Measurements from ENCODE around the gene NSUN7.
"Not testable (repeated sequence)": the region's sequence is repeated elsewhere in the genome, so short reads cannot be mapped to it uniquely, and the experiment has no call there.

Gene NSUN7, protein sequence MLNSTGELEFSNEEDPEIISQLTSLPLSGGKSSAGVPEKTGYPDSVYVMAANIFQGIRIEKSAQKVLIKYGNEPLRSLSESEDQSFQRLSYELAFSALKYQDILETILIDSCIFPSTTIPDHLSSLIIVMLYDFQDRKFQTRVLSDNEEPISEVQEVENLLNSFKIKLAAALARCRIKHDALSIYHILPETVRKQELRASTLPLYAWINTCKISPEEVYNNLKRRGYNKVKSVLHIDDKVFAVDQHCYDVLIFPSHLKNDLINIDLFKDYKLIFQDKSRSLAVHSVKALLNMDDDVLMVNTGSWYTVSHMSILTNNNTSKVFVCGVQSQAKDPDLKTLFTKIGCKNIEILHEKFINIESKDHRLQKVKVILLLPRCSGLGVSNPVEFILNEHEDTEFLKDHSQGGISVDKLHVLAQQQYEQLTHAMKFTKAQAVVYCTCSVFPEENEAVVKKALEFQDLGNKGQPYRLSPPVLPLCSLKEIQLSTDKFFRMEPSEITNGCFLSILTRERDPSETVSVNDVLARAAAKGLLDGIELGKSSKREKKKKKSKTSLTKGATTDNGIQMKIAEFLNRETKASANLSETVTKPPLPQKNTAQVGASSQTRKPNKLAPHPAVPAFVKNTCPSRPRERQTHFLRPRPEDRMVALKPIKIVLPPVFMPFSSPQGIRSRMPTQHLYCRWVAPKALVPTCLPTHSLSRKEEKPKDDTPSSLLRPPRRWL

GRCh38 chr4:40749717-40750460 lies at the start of gene NSUN7:
NSUN7 (plus strand) TSS chr4:40749955; CDS start chr4:40750694, 739 bp downstream.
- in situ Hi-C loops (cut with HindIII; ENCODE audit: low sequenced_read_pairs): no loop called here

DNA sequence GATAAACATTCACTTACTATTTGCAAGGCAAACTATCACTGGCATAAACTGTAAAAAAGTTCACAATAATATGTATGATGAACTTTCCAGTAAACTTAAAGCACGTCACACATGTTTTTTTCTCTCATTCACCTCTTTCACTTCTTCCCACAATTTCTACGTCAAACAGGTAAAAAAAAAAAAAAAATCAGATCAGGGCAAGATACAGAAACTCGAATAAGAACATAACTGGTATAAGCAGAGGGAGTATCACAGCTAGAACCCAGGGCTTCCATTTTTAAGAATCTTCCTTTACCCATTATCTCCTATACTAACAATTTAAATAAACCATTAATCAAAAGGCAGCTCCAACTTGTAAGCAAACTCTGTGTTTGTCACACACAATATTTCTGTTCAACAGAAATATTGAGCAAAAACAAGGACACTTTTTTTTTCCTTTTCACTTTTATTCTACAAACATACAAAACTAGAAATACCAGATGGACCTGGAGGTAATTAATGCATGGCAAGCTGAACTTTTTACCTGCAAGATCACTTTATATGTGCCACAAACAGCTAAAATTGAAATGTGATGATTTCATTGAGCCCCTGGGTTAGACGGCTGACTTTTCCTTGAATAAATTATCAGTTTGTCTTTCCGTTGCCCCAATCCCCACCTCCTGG lies 47.5 kb upstream of the NSUN7 start:
- in situ Hi-C loops (cut with HindIII; ENCODE audit: low sequenced_read_pairs): no loop called here

DNA sequence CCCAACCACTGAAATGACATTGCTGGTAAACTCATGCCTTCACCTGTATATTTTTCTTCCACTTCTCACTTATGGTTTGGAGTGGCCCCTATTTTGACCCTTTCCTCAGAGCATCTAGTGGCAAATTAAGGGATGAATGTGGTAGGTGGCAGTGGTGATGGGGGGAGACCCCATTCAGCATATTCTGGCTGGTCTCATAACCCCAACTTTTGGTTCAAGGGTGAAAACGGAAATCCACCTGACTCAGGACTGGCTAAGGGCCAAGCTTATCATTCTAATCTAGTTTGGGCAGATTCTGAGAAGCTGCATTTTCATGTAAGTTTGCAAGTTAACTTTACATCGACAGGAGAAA lies 47.0 kb upstream of the NSUN7 start:
- in situ Hi-C loops (cut with HindIII; ENCODE audit: low sequenced_read_pairs): no loop called here

DNA sequence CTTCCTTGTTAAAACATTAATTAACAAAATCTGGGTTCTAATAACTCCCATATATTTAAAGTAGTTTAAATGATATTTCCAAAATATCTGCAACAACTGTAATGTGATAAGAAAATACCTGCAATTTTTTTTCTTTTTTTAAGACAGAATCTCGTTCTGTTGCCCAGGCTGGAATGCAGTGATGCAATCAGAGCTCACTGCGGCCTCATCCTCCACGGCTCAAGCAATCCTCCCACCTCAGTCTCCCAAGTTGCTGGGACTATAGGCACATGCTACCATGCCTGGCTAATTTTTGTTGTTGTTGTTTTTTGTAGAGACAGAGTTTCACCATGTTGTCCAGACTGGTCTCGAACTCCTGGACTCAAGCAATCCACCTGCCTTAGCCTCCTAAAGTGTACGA lies 45.7 kb upstream of the NSUN7 start:
- in situ Hi-C loops (cut with HindIII; ENCODE audit: low sequenced_read_pairs): no loop called here

GRCh38 chr4:40710484-40711254 lies 39.1 kb upstream of the NSUN7 start:
- in situ Hi-C loops (cut with HindIII; ENCODE audit: low sequenced_read_pairs): no loop called here

DNA sequence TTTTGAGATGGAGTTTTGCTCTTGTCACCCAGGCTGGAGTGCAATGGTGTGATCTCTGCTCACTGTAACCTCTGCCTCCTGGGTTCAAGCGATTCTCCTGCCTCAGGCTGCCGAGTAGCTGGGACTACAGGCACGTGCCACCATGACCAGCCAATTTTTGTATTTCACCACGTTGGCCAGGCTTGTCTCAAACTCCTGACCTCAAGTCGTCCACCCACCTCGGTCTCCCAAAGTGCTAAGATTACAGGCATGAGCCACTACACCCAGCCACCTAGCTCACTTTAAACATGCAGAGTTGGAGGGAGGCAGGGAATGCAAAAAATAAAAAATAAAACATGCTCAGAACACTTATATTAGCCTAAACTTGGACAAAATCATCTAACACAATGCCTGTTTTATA lies 36.8 kb upstream of the NSUN7 start:
- in situ Hi-C loops (cut with HindIII; ENCODE audit: low sequenced_read_pairs): not testable (repeated sequence)

DNA sequence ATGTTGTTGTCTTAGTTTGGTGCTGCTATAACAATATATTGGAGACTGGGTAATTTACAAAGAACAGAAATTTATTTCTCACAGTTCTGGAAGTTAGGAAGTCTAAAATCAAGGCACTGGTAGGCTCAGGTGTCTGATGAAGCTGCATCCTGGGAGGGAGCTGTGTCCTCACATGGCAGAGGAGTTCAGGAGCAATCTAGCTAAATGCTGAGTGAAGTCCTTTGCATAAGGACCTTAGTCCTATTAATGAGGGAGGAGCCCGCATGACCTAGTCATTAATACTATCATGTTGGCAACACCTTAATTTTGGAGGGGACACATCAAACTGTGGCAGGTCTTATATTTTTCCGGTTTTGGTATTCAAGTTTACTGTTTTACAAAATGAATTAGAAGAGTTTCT lies 36.0 kb upstream of the NSUN7 start:
- in situ Hi-C loops (cut with HindIII; ENCODE audit: low sequenced_read_pairs): no loop called here

DNA sequence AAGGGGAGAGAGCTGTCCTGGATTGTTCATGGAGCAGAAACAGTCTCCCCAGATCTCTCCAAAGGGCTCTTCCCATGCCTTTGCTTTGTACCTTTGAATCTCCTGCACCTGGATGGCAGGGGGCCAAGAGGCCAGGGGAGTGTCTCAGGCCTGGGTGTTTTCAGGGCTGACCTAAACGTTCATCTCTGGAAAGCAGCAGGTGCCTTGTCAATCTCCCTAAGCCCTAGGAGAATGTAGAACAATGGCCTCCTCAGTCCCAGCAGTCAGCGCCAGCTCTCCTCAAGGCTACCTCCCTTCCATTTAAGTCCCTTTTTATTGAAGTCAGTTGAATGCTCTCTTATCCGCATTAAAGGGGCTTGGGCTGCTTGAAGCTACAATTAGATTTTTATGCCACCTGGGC lies 31.2 kb upstream of the NSUN7 start:
- in situ Hi-C loops (cut with HindIII; ENCODE audit: low sequenced_read_pairs): no loop called here

- in situ Hi-C loops (cut with HindIII; ENCODE audit: low sequenced_read_pairs): no loop called here
Measured at GRCh38 chr4:40719008-40719623, 30.6 kb upstream of the NSUN7 start.

GRCh38 chr4:40720351-40720750 lies 29.4 kb upstream of the NSUN7 start:
- in situ Hi-C loops (cut with HindIII; ENCODE audit: low sequenced_read_pairs): no loop called here

DNA sequence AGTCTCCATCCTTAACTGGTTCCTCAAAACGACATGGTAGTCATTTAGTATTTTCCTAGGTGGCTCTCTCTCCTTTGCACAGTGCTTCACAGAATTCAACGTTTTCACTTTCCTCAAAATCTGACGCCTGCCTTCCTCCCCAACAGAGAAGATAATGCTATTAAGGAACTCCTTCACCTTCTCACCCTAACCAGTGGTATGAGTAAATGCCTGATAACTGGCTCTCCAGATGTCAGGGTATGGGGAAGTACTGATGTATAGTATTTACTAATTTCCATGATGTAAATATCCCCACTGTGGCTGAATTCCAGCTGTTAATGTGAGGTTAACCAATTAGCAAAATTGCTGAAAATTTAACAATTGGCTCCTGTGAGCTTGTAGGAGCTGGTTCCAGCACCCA lies 28.8 kb upstream of the NSUN7 start:
- in situ Hi-C loops (cut with HindIII; ENCODE audit: low sequenced_read_pairs): no loop called here

- in situ Hi-C loops (cut with HindIII; ENCODE audit: low sequenced_read_pairs): no loop called here
Measured at GRCh38 chr4:40721730-40722171, 28.0 kb upstream of the NSUN7 start.

DNA sequence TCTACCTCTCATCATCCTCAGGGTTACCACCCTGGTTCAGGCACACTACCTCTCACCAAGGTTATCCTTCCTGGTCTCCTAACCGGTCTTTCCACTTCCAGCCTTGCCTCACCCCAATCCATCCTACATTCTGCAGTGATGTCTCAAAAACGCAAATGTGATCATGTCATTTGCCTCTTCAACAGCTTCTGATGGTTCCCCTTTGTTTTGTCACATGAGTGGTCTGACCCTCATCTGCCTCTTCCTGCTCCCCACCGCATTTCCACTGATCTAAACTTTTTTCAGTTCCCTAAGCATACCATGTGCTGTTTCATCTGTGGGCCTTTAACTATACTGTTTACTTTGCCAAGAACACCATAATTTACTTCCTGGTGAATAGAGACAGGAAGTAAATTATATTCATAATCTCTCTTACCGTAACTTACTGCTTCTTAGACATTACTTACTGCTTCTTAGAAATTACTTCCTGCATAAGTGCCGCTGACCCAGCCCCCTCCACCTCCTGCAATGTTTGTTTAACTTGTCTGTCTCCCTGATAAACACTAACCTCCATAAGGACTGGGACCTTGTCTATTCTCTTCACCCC lies 27.1 kb upstream of the NSUN7 start:
- in situ Hi-C loops (cut with HindIII; ENCODE audit: low sequenced_read_pairs): no loop called here

- in situ Hi-C loops (cut with HindIII; ENCODE audit: low sequenced_read_pairs): no loop called here
Measured at GRCh38 chr4:40723728-40724127, 26.0 kb upstream of the NSUN7 start.

DNA sequence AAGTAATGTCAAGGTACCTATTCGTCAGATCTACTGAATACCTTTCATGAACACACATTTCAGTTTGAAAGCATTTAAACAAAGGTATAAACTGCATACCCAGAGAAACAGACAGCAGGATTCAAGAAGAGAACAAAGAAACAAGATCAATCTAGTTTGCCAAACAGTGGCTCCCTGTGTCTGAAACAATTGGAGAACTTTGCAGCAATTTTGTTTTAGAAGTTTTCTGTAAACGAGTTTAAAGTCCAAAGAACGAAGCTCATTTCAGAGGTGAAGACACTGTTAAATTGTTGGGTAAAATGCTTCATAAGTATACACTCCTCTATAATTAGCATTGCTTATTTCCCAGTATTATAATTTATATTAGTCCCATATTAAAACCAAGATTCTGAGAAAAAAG lies 21.4 kb upstream of the NSUN7 start:
- in situ Hi-C loops (cut with HindIII; ENCODE audit: low sequenced_read_pairs): no loop called here

DNA sequence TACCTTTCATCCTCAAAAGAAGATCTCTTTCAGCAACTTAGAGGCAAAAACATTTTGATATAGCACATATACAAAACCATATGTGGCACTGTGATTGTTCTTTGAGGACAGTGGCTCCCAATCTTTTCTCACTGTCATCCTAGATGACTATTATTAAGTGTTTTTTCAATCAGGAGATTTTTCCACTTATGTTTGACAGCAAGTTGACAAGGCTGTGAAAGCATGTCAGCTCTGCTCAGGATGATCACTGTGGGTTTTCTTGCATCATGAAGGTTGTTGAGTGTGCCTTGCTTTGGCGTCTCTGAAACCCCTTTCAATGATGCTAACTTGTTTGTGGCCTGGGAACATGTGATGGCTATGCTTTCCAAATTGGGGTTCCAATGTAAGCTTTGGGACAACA lies 20.2 kb upstream of the NSUN7 start:
- in situ Hi-C loops (cut with HindIII; ENCODE audit: low sequenced_read_pairs): no loop called here

DNA sequence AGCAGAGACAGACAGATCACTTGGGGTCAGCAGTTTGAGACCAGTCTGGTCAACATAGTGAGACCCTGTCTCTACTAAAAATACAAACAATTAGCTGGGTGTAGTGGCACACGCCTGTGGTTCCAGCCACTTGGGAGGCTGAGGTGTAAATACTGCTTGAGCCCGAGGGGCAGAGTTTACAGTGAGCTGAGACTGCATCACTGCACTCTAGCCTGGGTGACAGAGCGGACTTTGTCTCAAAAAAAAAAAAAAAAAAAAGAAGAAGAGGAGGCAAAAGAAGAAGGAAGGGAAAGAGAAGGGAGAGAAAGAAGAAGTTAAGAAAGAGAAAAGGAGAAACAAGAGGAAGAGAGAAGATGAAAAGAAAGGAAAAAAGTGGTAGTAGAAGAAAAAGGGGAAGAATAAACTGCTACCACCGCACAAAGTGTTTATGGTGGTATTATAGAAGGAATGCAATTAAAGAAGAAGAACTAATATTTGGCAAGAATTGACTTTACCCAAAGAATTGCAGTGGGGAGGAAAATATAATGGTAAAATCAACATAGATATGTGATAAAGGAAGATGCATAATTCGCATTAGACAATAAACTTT lies 19.6 kb upstream of the NSUN7 start:
- in situ Hi-C loops (cut with HindIII; ENCODE audit: low sequenced_read_pairs): no loop called here

DNA sequence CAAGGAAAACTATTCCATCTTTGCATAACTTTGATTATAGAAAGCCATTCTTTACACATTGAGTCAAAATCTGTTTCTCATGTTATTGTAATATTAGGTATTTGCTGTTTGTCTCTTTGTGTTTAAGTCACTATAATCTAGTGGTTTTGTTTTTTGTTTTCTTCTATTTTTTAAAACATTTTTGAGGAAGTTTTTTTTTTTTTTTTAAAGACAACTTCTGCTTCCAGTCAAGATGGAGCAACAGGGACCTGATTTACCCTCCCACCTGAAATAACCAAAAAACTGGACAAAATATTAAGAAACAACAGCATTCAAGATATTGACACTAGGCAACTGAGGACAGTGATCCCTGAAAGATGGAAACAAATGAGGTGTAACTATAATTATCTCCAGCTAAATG lies 18.4 kb upstream of the NSUN7 start:
- in situ Hi-C loops (cut with HindIII; ENCODE audit: low sequenced_read_pairs): no loop called here

- in situ Hi-C loops (cut with HindIII; ENCODE audit: low sequenced_read_pairs): no loop called here
Measured at GRCh38 chr4:40731792-40732245, 17.9 kb upstream of the NSUN7 start.

Data from endothelial cell of hepatic sinusoid (primary cell).